Measurements from ENCODE around the gene TAOK2. TPM values are rescaled to one million over a fixed set of nuclear protein-coding genes. Genes with fewer than 3 reads are reported as not detected.

The TAOK2 gene
- total RNA-seq, 6 donors from 2014 or later = 70.2 to 195 (median 81.5) TPM

- ATAC-seq (ENCODE audit: low FRiP score in 2 of 2) = no peak
- DNase-seq = no peak
- H3K4me1 ChIP-seq = peaks cover 31 to 55% (median 48%) of the 10 kb centered on the region in 4 donors
- no peaks in the 10 kb centered on the region for H3K9me3 ChIP-seq
- H3K36me3 ChIP-seq = peaks cover 19 to 41% (median 28%) of the 10 kb centered on the region in 4 donors
- H3K27me3 ChIP-seq = no peaks in the 10 kb centered on the region
- H3K27ac ChIP-seq = peak overlapping the region; percentile 93 to 98 (median 96)
- TF ChIP-seq POLR2AphosphoS5 (IDR thresholded peaks at IDR 0.05) (no peak), CTCF (IDR thresholded peaks at IDR 0.05) (no peak), EP300 (IDR thresholded peaks at IDR 0.05) (no peak), POLR2A (IDR thresholded peaks at IDR 0.05) (no peak)
- WGBS, 2 donors = 53 to 61% methylated on average over 5 of the region's 5 CpGs
- peak overlapping the region; percentile 68 to 98 (median 97) for H3K4me3 ChIP-seq
These were observed 1.5 kb downstream of the TAOK2 start for GRCh38 chr16:29975134-29975538.

DNA sequence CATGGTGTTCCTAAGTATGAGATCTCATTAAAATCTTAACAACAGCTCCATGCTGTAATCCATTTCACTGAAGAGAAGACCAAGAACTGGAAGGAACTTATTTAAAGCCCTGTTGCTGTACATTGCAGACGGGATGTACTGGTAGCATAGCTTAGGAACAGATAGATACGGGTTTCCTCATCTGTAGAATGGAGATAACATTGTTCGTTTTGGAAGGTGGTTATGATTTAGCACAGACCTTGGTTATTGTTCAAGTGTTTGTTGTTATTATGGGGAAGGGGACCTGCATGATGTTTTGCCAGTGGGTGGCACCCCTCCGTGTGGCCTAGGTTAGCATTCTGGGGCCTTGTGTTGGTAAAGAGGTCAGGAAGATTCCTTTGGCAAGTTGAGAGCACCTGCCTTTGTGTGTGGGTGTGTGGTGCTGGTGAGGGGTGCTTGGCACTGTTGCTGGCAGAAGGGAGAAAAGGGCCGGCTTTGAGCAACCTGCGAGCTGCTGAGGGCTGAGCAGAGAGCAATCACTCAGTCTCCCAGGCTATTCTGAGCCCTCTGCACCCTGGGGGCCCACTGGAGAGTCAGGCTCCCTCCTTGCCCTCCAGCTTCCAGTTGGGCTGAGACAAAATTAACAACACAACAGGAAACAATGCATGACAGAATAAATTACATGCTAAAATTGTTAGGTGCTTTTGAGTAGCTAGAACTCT is 2.3 kb downstream of the TAOK2 start:
- TF ChIP-seq EP300 (IDR thresholded peaks at IDR 0.05) (no peak), POLR2A (IDR thresholded peaks at IDR 0.05) (no peak), POLR2AphosphoS5 (IDR thresholded peaks at IDR 0.05) (no peak), CTCF (IDR thresholded peaks at IDR 0.05) (no peak)
- Histone ChIP-seq H3K9me3 (no peaks in the 10 kb centered on the region), H3K4me3 (peak overlapping the region in 3 of 4 donors; percentile 68 to 98 (median 96)), H3K27ac (peak overlapping the region; percentile 93 to 98 (median 96)), H3K27me3 (no peaks in the 10 kb centered on the region), H3K4me1 (peaks cover 31 to 55% (median 49%) of the 10 kb centered on the region in 4 donors), H3K36me3 (peaks cover 27 to 44% (median 36%) of the 10 kb centered on the region in 4 donors)
- ATAC-seq (ENCODE audit: low FRiP score in 2 of 2) (no peak), DNase-seq (no peak)
- 8 to 20% methylated on average over 6 of the region's 6 CpGs for WGBS, 2 donors

GRCh38 chr16:29977063-29977825 is 3.6 kb downstream of the TAOK2 start:
- no peak for DNase-seq

GRCh38 chr16:29978081-29978480 is 4.4 kb downstream of the TAOK2 start:
- Histone ChIP-seq H3K36me3 (peaks cover 48 to 57% (median 51%) of the 10 kb centered on the region in 4 donors), H3K27me3 (no peaks in the 10 kb centered on the region), H3K27ac (peak overlapping the region; percentile 93 to 98 (median 96)), H3K4me1 (peaks cover 29 to 57% (median 49%) of the 10 kb centered on the region in 4 donors), H3K9me3 (no peaks in the 10 kb centered on the region), H3K4me3 (peak overlapping the region in 1 of 4 donors; percentile 68)
- DNase-seq (no peak), ATAC-seq (ENCODE audit: low FRiP score in 2 of 2) (no peak)
- 91 to 95% methylated on average over 9 of the region's 9 CpGs for WGBS, 2 donors
- TF ChIP-seq CTCF (IDR thresholded peaks at IDR 0.05) = no peak
- TF ChIP-seq POLR2A (IDR thresholded peaks at IDR 0.05) = no peak
- TF ChIP-seq POLR2AphosphoS5 (IDR thresholded peaks at IDR 0.05) = no peak
- TF ChIP-seq EP300 (IDR thresholded peaks at IDR 0.05) = no peak

More at GRCh38 chr16:29977063-29977825, 3.6 kb downstream of the TAOK2 start:
- H3K4me3 ChIP-seq = peak overlapping the region in 3 of 4 donors; percentile 68 to 98 (median 96)
- ATAC-seq (ENCODE audit: low FRiP score in 2 of 2) = no peak
- H3K36me3 ChIP-seq = peaks cover 40 to 52% (median 43%) of the 10 kb centered on the region in 4 donors
- H3K27ac ChIP-seq = peak overlapping the region; percentile 93 to 98 (median 96)
- H3K27me3 ChIP-seq = no peaks in the 10 kb centered on the region
- WGBS, 2 donors = 61 to 70% methylated on average over 7 to 9 of the region's 9 CpGs
- H3K4me1 ChIP-seq = peaks cover 31 to 55% (median 49%) of the 10 kb centered on the region in 4 donors
- no peaks in the 10 kb centered on the region for H3K9me3 ChIP-seq
- TF ChIP-seq POLR2AphosphoS5 (IDR thresholded peaks at IDR 0.05) (peak; percentile 35 to 52), POLR2A (IDR thresholded peaks at IDR 0.05) (no peak)
